Stimulated activated CD8-positive, alpha-beta memory T cell treated with anti-CD3 and anti-CD28 coated beads, Interleukin-4, amount 100 ng/mL, for 48 hours (primary cell): ENCODE results near the gene DNAH10.
"Not testable (repeated sequence)": the region's sequence is repeated elsewhere in the genome, so short reads cannot be mapped to it uniquely, and the experiment has no call there.

Experiments
- DNase-seq: peaks from one replicate; pipeline ENCODE4 v3.0.0-alpha.2; 2020

Gene DNAH10

DNA sequence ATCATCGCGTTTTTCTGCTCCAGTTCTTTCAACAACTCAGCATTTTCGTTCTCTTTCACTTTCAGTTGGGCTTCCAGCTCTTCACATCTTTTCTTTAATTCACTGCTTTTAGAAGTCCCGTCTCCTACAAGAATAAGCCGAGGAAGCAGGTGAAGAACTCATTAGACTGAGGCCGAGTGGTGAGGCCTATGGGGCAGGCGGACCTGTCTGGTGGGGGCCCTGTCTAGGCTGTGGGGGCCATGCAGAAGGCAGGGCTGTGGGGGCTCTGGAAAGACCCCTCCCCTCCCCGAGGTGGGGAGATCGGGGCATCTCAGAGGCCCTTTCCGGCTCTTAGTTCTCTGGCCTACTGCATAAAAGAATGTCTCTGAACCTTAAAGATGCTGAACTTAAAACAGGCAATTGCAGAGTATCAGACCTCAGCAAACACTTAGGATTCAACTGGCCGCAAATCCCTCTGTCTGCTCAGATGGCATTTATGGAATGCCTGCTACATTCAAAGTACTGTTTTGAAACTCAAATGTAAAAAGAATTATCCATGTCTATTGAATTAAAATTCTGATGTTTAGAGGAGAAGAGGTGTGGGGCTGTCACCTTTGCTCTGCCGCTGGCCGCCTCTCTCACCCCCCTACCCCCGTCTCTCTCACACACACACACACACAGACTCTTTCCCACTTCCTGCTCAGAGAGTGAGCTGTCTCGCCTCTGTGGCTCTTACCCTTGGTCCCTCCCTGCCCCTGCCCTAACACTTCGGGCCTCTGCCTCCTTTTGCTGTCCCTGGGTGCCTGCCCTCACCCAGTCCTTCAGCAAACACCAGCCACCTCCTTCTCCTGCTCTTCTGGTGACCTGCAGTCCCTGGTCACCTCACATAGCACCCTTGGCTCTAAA lies 175.8 kb downstream of the DNAH10 start:
- peak; percentile 57 for DNase-seq

DNA sequence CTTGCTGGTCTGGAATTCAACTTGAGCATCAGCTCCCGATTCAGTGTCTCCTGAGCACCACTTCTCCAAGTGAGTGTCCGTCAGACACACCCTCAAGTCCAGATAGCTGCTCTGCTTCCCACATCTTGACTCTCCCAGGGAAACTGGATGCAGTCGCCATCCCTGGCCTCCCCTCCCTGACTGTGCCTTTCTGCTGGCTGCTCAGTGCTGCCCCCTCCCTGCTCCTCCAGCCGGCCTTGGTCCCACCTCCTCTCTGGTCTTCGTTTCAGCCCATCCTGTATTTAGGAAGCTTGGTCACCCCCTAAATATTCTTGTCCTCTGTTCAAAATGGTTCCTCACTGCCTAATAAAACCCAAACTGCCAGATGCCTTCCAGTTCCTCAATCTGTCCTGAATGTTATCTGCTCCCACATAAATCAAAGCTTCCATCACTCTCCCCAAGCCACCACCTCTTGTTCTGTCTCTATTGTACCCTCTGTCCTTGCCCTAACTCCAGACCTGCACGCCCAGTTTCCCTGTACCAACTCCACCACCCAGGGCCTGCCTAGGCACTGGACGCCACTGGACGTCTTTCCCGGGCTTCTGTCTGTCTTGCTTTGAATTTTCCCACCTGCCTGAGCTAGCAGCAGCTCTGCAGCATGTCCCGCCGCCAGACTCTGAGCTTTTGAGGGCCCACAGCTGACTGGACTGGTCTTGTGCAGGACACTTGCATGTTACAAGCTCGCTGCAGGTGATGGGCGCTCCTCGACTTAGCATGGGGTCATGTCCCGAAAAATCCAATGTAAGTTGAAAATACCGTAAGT lies 176.8 kb downstream of the DNAH10 start:
- DNase-seq: peak; percentile 40

DNA sequence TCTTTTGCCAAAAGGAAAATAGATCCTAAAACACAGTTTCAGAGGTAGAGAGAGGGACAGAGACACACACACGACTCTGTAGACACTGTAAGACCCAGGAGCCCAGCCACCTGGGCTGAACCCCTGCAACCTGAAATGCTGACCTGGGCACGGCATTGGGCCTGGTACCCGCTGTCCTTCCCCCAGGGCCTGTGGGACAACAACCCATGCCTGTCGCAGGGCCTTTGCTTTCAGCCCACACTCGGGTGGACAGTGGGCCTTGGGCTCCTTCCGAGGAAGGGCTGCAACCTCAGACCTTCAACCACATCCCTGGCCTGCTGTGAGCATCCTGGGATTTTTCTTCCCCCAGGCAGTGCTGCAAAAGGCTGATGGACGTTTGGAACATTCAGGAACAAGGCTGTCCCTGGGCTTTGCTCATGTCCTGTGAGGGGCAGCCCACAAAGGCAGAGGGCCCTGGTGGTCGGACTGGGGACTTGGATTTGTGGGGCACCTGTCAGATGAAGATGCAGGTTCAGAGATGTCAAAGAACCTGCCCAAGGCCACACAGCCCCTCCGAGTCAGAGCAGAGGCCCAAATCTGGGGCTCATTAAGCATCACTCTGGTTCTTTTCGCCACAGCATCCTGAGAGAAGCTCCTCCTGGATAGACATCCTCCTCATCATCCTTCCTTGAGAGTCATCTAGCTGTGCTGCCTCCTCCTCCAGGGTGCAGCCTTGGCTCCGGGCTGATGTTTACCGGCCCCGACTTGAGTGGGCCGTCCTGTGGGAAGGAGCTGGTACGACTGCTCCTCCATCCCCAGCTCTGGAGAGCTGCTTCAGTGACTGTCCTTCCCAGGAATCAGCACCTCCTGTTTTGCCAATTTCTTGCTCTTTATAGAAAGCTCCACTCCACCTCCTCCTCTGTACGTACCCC lies 177.9 kb downstream of the DNAH10 start:
- DNase-seq: no peak

DNA sequence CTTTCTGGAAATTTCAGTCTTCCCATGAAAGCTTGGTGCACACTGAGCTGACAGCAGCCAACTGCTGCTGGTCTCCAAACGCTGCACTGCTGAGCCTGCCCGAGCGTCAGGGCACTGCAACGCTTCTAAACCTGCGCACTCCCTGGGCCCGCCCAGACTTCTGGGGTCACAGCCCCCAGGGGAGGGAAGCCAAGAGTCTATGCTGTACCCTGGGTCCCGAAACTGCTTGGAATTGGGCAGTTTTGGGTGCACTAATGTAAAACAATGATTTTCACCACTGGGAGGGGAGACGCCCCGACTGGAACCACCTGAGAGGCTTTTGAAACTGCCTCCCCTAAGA lies 178.5 kb downstream of the DNAH10 start:
- DNase-seq: no peak

DNA sequence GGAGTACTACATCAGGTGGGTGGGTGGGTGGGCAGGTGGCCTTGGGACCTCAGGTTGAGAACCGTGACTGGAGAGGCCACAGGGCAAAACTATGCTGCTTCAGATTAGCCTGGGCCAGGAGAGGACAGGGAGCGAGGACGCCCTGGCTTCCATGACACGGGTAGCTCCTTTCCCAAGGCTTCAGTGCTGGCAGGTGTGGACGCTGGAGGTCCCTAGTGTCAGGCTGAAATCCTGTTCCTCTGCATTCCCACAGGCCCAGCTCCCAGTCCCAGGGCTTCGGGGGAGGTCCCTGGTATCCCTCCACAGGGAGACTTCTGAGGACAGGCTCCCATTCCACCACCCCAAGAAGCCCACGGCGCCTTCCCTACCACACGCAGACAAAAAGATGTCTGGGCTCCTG lies 178.9 kb downstream of the DNAH10 start:
- DNase-seq: no peak

DNA sequence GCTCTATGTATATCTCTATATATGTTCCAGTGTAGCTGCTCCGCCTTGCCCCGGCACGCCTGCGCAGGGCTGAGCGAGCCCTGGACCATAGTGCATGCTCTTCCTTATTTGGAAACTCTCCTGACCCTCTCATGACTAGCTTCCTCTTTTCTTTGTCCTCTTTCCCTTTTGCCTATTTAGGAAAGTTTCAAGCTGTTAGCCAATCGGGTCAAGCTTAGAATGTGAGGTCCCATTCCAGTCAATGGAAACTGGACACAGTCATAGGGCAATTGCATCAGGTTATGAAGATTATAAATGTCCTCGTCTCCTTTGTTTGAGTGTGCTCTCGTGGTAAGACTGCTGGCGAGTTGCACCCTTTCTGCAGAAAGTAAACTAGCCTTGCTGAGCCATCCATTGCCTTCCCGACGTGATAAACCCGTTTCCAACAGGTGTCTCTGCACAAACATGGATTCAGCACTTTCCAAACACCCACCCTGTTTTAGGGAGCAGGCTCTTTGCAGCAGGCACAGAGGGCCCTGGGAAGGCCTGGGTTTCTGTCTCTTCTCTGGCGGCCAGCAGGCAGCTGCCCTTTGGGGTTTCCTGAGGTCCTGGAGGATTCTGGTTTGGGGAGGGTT lies 179.6 kb downstream of the DNAH10 start:
- no peak for DNase-seq

DNA sequence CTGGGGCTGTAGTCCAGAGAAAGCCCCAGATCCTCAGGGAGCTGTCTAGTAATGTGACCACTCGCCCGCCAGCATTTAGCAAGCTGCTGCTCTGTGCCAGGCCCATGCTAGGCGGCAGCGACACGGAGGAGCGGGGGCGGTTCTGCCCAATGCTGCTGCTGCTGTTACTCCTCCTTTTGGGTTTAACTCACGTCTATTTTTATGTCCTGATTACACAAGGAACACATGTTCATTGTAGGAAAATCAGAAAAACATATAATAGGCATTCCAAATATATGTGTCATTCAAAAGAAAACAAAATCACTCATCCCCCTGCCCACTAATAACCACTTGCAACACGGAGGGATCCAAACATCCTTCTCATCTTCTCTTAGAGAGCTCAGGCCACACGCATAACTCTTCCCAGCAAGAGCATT lies 180.1 kb downstream of the DNAH10 start:
- DNase-seq: no peak

DNA sequence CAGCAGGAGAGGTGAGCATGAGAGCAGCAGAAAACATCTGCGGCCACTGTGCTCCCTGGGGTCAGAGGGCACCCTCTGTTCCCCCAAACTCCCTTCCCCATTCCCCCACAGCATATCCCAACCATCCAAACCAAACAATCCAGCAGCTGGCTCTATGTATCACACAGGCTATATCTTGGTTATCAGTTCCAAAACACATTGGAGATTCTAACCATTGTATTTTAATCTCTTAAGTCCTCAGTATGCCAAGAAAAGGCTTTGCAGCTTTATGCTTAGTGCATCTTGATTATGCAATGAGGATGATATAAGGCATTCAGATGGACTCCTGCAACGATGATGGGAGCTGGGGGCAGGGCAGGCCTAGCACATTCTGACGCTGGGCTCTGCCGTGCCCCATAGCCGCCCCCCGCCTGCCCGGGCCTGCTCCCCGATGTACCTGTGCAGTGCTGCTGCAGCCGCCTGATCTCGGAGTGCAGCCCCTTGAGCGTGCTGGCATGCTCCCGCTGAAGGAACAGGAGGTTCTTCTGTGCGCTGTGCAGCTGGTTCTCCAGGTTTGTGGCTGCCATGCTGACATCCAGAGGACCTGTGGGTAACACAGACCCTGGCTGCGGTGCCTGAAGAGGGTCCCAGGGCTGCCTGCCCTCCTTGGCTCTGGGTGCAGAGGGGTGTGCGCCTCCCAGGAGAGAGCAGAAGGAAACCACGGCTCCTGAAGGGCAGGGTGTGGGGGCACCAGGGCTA lies 181.0 kb downstream of the DNAH10 start:
- DNase-seq: no peak

DNA sequence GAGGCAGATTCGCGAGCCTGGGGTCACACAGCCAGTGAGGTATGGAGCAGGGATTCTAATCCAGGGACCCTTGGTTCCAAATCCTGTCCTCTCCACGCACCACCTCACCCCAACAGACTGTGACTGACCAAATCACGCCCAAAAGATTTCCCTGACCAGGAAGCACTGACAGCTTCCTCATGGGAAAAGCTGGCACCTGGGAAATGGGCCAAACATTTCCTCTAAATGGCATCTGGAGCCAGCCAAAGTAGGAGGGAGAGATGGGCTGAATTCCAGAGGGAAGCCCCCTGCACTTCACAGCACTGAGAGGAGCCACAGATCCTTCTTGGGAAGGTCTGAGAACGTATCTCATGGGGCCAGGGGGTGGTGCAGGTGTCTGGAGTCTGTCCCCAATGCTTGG lies 181.7 kb downstream of the DNAH10 start:
- DNase-seq: no peak

DNA sequence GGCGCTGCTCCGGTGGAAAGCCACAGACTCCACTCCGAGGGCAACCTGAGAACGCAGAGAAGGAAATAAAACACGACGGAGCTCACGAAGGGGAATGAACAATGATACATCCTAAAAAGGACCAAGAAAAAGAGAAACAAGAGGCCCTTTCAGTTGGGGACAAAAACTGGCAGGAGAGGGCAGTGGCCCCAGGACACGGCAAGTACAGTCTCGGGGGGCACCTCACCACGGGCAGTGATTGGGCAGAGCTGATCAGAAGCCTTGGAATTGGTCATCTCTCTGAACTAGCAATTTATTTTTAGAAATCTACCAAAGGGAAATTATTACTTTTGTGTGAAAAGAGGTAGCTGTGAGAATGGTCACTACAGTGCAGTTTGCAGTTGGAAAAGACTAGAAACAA lies 182.6 kb downstream of the DNAH10 start:
- no peak for DNase-seq

DNA sequence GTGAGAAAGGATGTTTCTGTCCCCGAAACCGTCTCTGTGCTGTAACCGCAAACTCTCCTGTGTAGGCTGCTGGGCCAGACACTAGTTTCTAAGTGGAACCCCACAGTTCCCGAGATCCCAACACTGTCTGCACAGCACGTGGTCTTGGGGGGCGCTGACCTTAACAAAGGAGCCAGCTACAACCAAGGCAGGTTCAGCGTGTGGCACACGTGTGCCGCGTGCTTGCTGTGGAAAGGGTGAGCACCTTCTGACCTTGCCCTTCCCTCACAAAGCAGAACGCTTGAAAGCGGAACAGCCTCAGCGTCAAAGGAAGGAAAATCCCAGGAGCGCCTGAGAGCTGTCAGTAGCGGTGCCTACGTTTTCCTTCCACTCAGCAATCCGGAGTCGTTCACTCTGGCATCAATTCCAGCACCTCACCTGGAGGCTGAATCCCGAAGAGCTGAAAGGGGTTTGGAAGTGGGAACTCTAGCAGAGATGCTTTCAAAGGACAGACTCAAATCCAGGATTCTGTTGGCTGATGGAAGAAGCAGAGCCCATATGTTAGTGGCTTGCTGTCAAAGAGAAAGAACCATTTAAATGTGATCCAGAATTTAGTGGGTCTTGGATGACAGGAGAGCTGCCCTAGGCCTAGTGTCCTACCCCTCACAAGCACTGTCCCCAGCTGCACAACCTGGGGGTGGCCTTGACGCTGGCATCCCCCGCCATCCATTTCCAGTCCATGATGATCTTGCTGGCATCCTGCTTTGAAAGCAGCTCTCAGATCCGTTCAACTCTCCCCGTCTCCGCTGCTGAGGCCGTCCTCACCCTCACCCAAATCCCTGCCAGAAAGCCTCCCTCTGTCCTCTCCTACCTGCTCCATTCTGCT lies 183.4 kb downstream of the DNAH10 start:
- no peak for DNase-seq

DNA sequence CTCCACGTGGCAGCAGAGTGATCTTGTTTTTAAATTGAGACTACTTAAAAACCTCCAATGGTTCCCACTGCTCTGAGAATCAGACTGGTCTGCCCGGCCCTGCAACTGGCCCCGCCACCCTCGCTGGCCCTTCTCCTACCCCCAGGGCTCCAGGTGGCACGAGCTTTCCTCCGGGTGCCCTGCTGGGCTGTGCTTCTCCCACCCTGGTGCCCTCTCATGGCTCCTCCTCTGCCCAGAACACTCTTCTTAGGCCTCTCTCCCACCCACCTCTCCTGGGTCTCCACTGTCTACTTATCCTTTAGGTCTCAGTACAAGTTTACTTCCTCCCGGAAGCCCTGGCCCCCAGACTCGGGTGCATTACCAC lies 184.0 kb downstream of the DNAH10 start:
- no peak for DNase-seq

DNA sequence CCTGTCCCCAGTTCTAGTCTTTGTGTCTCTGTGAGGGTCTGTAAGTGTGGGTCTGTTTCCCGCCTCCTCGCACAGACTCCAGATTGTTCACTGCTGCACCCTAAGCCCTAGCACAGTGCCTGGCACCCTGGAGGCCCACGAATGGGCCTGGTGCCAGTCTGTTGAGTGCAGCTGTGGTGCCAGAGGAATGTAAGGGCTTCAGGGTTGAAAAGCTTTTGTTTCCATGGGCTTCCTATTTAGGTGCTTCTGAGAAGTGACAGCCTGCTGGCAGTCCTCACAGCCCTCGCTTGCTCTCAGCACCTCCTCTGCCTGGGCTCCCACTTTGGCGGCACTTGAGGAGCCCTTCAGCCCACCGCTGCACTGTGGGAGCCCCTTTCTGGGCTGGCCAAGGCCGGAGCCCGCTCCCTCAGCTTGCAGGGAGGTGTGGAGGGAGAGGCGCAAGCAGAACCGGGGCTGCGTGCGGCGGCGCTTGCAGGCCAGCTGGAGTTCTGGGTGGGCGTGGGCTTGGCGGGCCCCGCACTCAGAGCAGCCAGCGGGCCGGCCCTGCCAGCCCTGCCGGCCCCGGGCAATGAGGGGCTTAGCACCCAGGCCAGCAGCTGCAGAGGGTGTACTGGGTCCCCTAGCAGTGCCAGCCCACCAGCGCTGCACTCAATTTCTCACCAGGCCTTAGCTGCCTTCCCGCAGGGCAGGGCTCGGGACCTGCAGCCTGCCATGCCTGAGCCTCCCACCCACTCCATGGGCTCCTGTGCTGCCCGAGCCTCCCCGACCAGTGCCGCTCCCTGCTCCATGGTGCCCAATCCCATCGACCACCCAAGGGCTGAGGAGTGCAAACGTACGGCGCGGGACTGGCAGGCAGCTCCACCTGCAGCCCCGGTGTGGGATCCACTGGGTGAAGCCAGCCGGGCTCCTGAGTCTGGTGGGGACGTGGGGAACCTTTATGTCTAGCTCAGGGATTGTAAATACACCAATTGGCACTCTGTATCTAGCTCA lies 184.7 kb downstream of the DNAH10 start:
- DNase-seq: not testable (repeated sequence)

DNA sequence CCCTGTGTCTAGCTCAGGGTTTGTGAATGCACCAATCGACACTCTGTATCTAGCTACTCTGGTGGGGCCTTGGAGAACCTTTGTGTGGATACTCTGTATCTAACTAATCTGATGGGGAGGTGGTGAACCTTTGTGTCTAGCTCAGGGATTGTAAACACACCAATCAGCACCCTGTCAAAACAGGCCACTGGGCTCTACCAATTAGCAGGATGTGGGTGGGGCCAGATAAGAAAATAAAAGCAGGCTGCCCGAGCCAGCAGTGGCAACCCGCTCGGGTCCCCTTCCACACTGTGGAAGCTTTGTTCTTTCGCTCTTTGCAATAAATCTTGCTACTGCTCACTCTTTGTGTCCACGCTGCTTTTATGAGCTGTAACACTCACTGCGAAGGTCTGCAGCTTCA lies 185.4 kb downstream of the DNAH10 start:
- DNase-seq: not testable (repeated sequence)

DNA sequence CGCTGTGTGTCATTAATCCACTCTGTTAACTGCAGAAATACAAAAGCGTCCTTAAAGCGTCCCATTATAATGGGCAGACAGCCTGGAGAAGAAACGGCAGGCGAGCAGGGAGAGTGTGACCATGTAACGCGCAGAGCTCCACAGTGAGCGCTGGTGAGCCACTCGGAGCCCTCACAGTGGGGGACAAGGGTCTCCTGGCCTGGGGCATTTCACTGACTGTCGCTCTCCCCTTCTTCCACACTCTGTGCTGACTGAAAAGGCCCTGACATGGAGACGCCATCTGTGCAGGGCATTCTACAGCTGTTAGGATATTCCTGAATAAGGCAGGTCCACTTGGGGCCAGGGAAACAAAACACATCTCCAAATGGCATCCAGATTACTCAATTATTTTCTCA lies 186.3 kb downstream of the DNAH10 start:
- no peak for DNase-seq

DNA sequence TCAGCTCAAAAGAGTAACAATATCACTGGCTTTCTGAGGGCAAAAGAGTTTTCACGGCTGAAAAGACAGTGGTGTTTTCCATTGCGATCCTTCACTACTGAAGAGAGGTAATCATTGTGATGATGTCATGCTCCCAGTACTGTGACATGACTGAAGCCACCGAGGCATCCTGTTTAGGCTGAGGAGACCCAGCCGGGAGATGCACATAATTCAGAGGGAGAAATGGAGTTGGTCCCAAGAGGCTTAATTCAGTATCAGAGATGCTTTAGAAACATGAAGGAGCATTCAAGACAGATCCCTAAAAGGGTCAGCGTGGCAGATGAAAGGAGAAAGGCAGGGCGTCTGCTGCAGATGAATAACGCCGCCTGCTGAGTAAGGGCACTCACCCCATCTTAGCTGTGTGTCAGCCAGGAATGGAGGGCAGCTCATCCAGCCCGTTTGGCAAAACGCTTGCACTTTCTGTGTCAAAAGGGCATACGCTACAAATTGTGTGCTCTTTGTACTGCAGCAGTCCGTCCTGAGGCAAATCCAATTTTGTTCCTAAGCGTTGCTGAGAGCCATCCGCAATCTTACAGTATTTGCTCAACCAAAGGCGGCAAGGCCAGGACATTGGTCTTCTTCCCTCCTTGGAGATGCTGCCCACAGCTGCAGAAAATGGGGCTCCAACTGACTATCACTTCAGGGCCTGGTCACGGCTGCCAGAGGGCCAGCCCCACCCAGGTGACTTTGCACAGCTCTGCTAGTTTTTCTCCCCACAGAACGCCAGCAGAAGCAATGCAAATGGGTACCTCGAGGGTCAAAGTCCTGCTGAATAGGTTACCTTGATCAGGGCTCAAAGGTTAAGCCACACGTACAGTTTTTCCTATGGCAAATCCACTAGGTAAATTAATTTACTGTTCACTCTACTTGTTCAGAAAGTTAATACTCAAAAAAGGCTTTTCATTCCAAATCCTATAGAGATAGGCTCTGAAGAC lies 187.0 kb downstream of the DNAH10 start:
- DNase-seq: no peak

DNA sequence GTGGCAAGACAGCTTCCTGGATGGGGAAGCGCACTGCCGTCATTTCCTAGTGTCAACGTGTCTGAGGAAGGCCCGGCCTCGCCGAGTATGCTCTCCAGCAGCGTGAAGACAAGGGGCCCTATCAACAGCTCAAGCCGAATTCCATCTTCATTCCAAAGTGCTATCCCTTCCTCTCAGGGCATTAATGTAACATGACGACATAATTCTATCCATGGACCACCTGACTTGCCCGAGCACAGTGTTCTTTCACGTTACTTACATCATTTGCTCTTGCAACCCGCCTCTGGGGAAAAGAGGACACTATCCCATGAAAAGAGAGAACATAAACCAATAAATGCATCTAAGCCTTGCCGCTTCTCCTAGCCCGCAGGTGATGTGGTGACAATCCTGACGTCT lies 187.7 kb downstream of the DNAH10 start:
- DNase-seq: no peak
